GM23338 (cell line): ENCODE measurements around the gene ZNF641. TPM values are rescaled to one million over a fixed set of nuclear protein-coding genes. Genes with fewer than 3 reads are reported as not detected.

Source experiments
- ATAC-seq: fragments of 200-7000 bp; cut with Tn5 transposase; 3 replicates; pipeline ENCODE4 v1.9.1; 2020
- DNase-seq: peaks from one replicate; pipeline ENCODE4 v3.0.0-alpha.2; 2015; ENCODE audit warnings: low spot score
- H2AFZ ChIP-seq: fragments of 200-600 bp; sonication (generic); 2 replicates; pipeline ENCODE4 v1.8.0; 2016; ENCODE audit warnings: antibody characterized with exemption, mild to moderate bottlenecking, moderate library complexity
- H3F3A ChIP-seq: fragments of 200-600 bp; sonication (generic); replicated peaks from 2 replicates; pipeline ENCODE4 v1.8.0; 2017; ENCODE audit warnings: antibody characterized with exemption, mixed run types, low read depth
- H3K27ac ChIP-seq: fragments of 200-600 bp; sonication (generic); 2 replicates; pipeline ENCODE4 v1.6.1; 2016; ENCODE audit warnings: low read depth
- H3K27me3 ChIP-seq: fragments of 200-600 bp; sonication (generic); 2 replicates; pipeline ENCODE4 v1.8.0; 2016; ENCODE audit warnings: mild to moderate bottlenecking, mixed run types, moderate library complexity; ENCODE audit not compliant: insufficient read depth
- H3K36me3 ChIP-seq: fragments of 200-600 bp; sonication (generic); 2 replicates; pipeline ENCODE4 v1.8.0; 2016; ENCODE audit warnings: mild to moderate bottlenecking; ENCODE audit not compliant: insufficient read depth
- H3K4me1 ChIP-seq: fragments of 200-600 bp; sonication (generic); 2 replicates; pipeline ENCODE4 v1.8.0; 2016; ENCODE audit warnings: mild to moderate bottlenecking, moderate library complexity; ENCODE audit not compliant: insufficient read depth
- H3K4me2 ChIP-seq: fragments of 200-600 bp; sonication (generic); 2 replicates; pipeline ENCODE4 v1.7.1; 2017; ENCODE audit warnings: mixed run types
- H3K4me3 ChIP-seq: fragments of 200-600 bp; sonication (generic); 2 replicates; pipeline ENCODE4 v1.6.1; 2016; ENCODE audit warnings: mixed run types
- H3K79me2 ChIP-seq: fragments of 200-600 bp; sonication (generic); replicated peaks from 2 replicates; pipeline ENCODE4 v1.8.0; 2017; ENCODE audit warnings: mild to moderate bottlenecking; ENCODE audit not compliant: insufficient read depth
- H3K9me2 ChIP-seq: fragments of 200-600 bp; sonication (generic); 2 replicates; pipeline ENCODE4 v1.8.0; 2017; ENCODE audit not compliant: insufficient read depth
- H4K20me1 ChIP-seq: fragments of 200-600 bp; sonication (generic); replicated peaks from 2 replicates; pipeline ENCODE4 v1.8.0; 2017; ENCODE audit warnings: mild to moderate bottlenecking; ENCODE audit not compliant: insufficient read depth
- H3K27ac Mint-ChIP-seq: 2 replicates; pipeline ENCODE4 v1.8.0; 2020; ENCODE audit warnings: inconsistent platforms, mild to moderate bottlenecking, moderate library complexity, mixed read lengths
- H3K27me3 Mint-ChIP-seq: 3 replicates; pipeline ENCODE4 v1.8.0; 2022; ENCODE audit warnings: low read depth, mild to moderate bottlenecking, moderate library complexity, mixed read lengths, inconsistent platforms; ENCODE audit not compliant: insufficient read depth, poor library complexity
- H3K36me3 Mint-ChIP-seq: 3 replicates; pipeline ENCODE4 v1.8.0; 2021; ENCODE audit warnings: low read depth, mild to moderate bottlenecking, inconsistent platforms, moderate library complexity, mixed read lengths
- H3K4me1 Mint-ChIP-seq: 3 replicates; pipeline ENCODE4 v1.8.0; 2020; ENCODE audit warnings: mild to moderate bottlenecking, inconsistent platforms, mixed read lengths
- H3K4me3 Mint-ChIP-seq: 3 replicates; pipeline ENCODE4 v1.8.0; 2021; ENCODE audit warnings: moderate library complexity, mild to moderate bottlenecking, inconsistent platforms, mixed read lengths
- H3K9me3 Mint-ChIP-seq: 3 replicates; pipeline ENCODE4 v1.8.0; 2020; ENCODE audit warnings: moderate library complexity, mild to moderate bottlenecking, inconsistent platforms, mixed read lengths
- CREB1 ChIP-seq: fragments of 250-450 bp; sonication (Bioruptor Pico); IDR thresholded peaks from 2 replicates; pipeline ENCODE4 v1.5.0; 2020; ENCODE audit warnings: low read depth, mild to moderate bottlenecking, moderate library complexity
- CTCF ChIP-seq, 2 experiments: fragments of 200-600 bp in 1 of 2; sonication (generic) in 1 of 2; conservative IDR thresholded peaks; 2 replicates each; pipeline versions ENCODE4 v1.5.1 to v1.6.1; 2016 to 2017; ENCODE audit warnings: antibody characterized with exemption in 2 of 2, low read depth in 2 of 2, mild to moderate bottlenecking in 2 of 2, moderate library complexity in 1 of 2
- EZH2 ChIP-seq: fragments of 200-600 bp; sonication (generic); IDR thresholded peaks from one replicate; pipeline ENCODE4 v1.8.0; 2017; ENCODE audit warnings: antibody characterized with exemption, mild to moderate bottlenecking, low read depth; ENCODE audit not compliant: unreplicated experiment
- EZH2phosphoT487 ChIP-seq: fragments of 200-600 bp; sonication (generic); IDR thresholded peaks from one replicate; pipeline ENCODE4 v1.8.1; 2018; ENCODE audit warnings: antibody characterized with exemption; ENCODE audit not compliant: unreplicated experiment
- JUNB ChIP-seq: IDR thresholded peaks from one replicate; pipeline ENCODE4 v1.6.1; 2016; ENCODE audit warnings: antibody characterized with exemption; ENCODE audit not compliant: unreplicated experiment
- NANOG ChIP-seq: IDR thresholded peaks from 2 replicates; pipeline ENCODE4 v1.6.1; 2016; ENCODE audit warnings: antibody characterized with exemption, borderline replicate concordance
- POLR2AphosphoS5 ChIP-seq: IDR thresholded peaks from 2 replicates; pipeline ENCODE4 v1.6.1; 2016; ENCODE audit warnings: antibody characterized with exemption, low read depth
- STAT1 ChIP-seq: IDR thresholded peaks from one replicate; pipeline ENCODE4 v1.6.1; 2016; ENCODE audit warnings: antibody characterized with exemption; ENCODE audit not compliant: unreplicated experiment
- ZNF114 ChIP-seq: fragments of 250-450 bp; sonication (Bioruptor Pico); IDR thresholded peaks from 2 replicates; pipeline ENCODE4 v1.5.0; 2020; ENCODE audit warnings: mild to moderate bottlenecking, moderate library complexity
- ZNF331 ChIP-seq: fragments of 250-450 bp; sonication (Bioruptor Pico); IDR thresholded peaks from 2 replicates; pipeline ENCODE4 v1.5.0; 2020; ENCODE audit warnings: low read depth, mild to moderate bottlenecking, moderate library complexity
- ZNF462 ChIP-seq: fragments of 250-450 bp; sonication (Bioruptor Pico); IDR thresholded peaks from 2 replicates; pipeline ENCODE4 v1.5.0; 2020; ENCODE audit warnings: mild to moderate bottlenecking, moderate library complexity
- polyA plus RNA-seq: library from polyadenylated mRNA; unstranded; fragments of >200 nt; fragmentation: Nextera tagmentation; extraction: Ambion mirVana; gene quantifications from 2 replicates; pipeline ENCODE4 v1.2.1, GENCODE V29; 2016
- total RNA-seq: library from RNA; depleted of rRNA; stranded (reverse); fragments of >200 nt; shearing (Covaris generic); gene quantifications from 2 replicates; pipeline ENCODE4 v1.2.3, GENCODE V29; 2014
- TF ChIP-seq, protein P1 (sequence below): IDR thresholded peaks from one replicate; pipeline ENCODE4 v1.6.1; 2018; ENCODE audit warnings: antibody characterized with exemption; ENCODE audit not compliant: unreplicated experiment
- TF ChIP-seq, protein P2 (sequence below): IDR thresholded peaks from 2 replicates; pipeline ENCODE4 v1.6.1; 2016; ENCODE audit warnings: antibody characterized with exemption

Gene ZNF641
- total and polyA plus RNA-seq, 2 experiments from 2014 or later, result 1.4 to 7.2 TPM

- H3K79me2 ChIP-seq, result no peaks in the 10 kb centered on the region
- H4K20me1 ChIP-seq, result no peaks in the 10 kb centered on the region
- H2AFZ ChIP-seq, result no peak overlapping the region
- Mint-ChIP-seq H3K4me3 (no peak overlapping the region), H3K4me1 (no peaks in the 10 kb centered on the region), H3K36me3 (no peaks in the 10 kb centered on the region), H3K27me3 (peaks cover 3% of the 10 kb centered on the region), H3K27ac (no peak overlapping the region), H3K9me3 (peaks cover 6% of the 10 kb centered on the region; the same call in 2 of the 3 replicates)
- no peak overlapping the region for H3K27ac ChIP-seq
- no peaks in the 10 kb centered on the region for H3F3A ChIP-seq
- H3K4me2 ChIP-seq, result no peak overlapping the region
- no peaks in the 10 kb centered on the region for H3K36me3 ChIP-seq
- peak; percentile 11 for DNase-seq
- H3K4me3 ChIP-seq, result no peak overlapping the region
- no peaks in the 10 kb centered on the region for H3K27me3 ChIP-seq
- H3K4me1 ChIP-seq, result no peaks in the 10 kb centered on the region
- H3K9me2 ChIP-seq, result no peaks in the 10 kb centered on the region
- no peak for TF ChIP-seq CREB1 (CRISPR knock-in tag)
- no peak for TF ChIP-seq EZH2phosphoT487
- TF ChIP-seq, protein P1, sequence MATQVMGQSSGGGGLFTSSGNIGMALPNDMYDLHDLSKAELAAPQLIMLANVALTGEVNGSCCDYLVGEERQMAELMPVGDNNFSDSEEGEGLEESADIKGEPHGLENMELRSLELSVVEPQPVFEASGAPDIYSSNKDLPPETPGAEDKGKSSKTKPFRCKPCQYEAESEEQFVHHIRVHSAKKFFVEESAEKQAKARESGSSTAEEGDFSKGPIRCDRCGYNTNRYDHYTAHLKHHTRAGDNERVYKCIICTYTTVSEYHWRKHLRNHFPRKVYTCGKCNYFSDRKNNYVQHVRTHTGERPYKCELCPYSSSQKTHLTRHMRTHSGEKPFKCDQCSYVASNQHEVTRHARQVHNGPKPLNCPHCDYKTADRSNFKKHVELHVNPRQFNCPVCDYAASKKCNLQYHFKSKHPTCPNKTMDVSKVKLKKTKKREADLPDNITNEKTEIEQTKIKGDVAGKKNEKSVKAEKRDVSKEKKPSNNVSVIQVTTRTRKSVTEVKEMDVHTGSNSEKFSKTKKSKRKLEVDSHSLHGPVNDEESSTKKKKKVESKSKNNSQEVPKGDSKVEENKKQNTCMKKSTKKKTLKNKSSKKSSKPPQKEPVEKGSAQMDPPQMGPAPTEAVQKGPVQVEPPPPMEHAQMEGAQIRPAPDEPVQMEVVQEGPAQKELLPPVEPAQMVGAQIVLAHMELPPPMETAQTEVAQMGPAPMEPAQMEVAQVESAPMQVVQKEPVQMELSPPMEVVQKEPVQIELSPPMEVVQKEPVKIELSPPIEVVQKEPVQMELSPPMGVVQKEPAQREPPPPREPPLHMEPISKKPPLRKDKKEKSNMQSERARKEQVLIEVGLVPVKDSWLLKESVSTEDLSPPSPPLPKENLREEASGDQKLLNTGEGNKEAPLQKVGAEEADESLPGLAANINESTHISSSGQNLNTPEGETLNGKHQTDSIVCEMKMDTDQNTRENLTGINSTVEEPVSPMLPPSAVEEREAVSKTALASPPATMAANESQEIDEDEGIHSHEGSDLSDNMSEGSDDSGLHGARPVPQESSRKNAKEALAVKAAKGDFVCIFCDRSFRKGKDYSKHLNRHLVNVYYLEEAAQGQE, result no peak
- TF ChIP-seq, protein P2, sequence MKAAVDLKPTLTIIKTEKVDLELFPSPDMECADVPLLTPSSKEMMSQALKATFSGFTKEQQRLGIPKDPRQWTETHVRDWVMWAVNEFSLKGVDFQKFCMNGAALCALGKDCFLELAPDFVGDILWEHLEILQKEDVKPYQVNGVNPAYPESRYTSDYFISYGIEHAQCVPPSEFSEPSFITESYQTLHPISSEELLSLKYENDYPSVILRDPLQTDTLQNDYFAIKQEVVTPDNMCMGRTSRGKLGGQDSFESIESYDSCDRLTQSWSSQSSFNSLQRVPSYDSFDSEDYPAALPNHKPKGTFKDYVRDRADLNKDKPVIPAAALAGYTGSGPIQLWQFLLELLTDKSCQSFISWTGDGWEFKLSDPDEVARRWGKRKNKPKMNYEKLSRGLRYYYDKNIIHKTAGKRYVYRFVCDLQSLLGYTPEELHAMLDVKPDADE, result no peak
- no peak for TF ChIP-seq ZNF331 (CRISPR knock-in tag)
- TF ChIP-seq JUNB, result no peak
- TF ChIP-seq CTCF (conservative IDR thresholded peaks at IDR 0.05; ENCODE audit: low read depth in 2 of 2), result no peak
- no peak for TF ChIP-seq STAT1
- no peak for TF ChIP-seq ZNF462 (CRISPR knock-in tag)
- no peak for TF ChIP-seq NANOG
- no peak for TF ChIP-seq EZH2
- TF ChIP-seq POLR2AphosphoS5, result no peak
- no peak for TF ChIP-seq ZNF114 (CRISPR knock-in tag)
- ATAC-seq, result no peak
Observed at GRCh38 chr12:48311313-48311712, 39.4 kb downstream of the ZNF641 start.
